HG03135 (cell line): ENCODE results near the gene PRICKLE4.
"Not testable (repeated sequence)": the region's sequence is repeated elsewhere in the genome, so short reads cannot be mapped to it uniquely, and the experiment has no call there.

Experiments used
- ATAC-seq: cut with Tn5 transposase; IDR thresholded peaks from one replicate; pipeline ENCODE4 v1.9.1; 2021; ENCODE audit warnings: mild to moderate bottlenecking, moderate library complexity; ENCODE audit not compliant: unreplicated experiment

The PRICKLE4 gene

DNA sequence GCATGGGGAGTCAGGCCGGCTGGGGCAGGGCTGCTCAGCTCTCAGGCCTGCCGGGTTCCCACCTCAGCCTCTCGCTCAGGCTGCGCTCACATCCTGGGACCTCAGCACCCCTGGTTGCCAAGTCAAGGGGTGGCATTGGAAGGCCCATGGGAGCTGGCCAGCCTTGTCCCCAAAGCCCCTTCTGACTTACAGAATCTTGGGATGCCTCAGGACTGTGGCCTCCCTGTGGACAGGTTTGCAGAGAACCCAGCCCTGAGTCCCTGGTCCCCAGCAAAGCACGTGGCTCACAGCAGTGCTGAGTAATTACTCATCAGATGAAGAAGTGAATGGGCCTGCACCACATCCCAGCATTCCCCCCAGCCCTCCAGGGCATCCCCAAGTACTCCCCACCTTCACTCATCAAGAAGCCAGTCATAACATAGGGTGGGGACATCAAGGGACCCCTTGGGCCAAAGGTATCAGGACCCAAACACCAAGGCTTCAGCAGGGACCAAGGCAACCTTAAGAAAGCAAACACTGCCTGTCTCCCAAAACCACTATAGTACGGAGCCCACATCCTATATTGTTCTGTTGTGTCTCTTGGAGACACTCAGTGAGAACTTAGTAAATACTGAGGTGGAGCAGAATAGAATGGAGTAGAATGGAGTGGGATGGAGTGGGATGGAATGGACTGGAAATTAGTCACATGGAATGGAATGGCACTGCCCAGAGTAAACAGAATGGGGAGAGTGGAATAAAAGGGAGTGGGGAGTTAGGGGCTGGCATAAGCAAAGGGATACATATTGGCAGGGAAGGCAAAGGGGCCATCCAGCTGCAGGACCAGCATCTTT, 37.0 kb upstream of the PRICKLE4 start:
- no peak for ATAC-seq

DNA sequence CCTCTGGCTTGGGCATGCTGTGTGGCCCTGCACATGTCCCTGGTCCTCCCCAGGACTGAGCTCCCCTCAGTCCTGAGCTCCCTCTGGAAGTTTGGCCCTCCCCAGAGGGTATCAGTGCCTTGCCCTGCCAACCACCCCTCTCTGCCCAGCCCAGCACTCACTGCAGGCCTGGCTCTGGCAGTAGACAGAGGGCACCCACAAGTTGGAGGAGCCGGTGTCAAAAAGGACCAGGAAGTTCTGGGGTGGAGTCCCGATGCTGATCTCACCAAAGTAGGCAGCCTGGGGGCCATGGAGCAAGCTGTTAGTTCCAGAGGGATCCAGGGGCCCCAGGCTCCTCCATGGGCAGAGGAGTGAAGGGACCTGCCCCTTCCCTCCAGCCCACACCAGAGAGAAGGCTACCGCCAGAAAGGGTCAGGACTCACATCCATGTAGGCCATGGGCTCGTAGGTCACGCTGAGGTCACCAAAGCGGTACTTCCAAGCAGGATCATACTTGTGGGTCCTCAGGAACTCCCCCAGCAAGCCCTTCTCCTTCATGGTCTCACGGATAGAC, 36.3 kb upstream of the PRICKLE4 start:
- no peak for ATAC-seq

DNA sequence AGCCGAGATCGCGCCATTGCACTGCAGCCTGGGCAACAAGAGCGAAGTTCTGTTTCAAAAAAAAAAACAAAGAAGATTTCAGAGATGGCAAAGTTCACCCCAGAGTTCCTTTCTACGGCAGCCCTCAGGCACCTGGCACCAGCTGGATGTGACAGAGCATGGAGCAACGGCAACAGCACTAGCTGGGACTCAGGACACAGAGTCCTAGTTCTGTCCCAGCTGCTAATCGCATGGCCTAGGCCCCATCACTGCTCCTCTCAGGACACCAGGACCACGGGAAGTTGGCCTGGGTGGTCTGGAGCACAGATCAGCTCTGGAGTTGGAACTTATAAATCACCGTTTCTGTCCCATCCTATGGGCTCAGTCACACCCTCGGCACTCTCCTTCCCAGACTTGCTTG, 34.5 kb upstream of the PRICKLE4 start:
- no peak for ATAC-seq

DNA sequence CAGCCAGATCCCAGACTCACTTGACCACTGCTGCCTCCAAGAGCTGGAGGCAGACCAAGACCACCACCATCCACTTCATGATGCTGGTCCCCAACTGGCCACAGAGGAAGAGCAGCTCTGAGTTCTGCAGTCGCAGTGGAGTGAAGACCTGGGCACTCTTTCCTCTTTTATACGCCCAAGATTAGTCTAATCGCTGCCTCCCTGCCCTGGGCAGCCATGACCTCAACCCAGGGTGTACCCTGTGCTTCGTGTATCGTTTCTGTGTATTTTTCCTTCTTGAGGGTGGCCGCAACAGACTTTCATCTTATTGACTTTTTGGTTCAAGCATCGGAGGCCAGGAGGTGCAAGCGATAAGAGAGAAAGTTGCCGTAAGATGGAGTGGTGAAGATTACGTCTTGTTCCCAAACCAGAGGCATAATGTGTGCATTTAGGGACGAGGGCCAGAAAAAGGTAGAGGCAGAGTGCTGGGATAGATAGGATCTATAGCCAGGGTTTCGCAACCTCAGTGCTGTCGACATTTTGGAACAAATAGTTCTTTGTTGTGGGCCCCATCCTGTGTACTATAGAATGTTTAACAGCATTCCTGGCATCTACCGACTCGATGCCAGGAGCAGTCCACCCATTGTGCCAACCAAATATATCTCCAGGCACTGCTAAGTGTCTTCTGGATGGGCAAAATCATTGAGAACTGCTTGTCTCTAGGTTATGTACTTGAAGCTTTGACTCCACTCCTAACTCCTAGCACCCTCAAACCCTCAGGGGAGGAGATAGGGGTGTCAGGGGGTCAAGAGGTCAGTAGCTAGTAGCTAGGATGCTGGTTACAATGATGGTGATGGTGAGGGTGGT, 33.1 kb upstream of the PRICKLE4 start, which contains the start of gene PGC:
PGC (minus strand) TSS at position 142 of the 846 bp plus-strand sequence; CDS start at position 79, 63 bp downstream.
- no peak for ATAC-seq

DNA sequence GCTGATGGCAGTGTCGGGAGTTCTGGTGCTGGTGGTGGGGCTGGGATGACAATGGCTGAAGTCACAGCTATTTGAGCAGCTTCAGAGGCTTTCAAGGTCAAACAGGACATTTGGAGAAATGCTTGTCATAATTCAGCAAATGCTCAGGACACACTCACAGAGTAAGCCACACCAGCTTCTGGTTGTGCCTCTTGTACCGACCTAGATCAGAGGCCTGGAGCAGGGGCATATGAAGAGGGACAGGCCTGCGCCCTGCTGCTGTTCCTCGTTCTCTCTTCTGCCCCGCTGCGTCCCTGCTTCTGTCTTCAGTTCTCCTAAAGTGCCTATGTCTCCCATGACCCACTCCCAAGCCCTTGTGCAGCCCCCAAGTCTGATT, 32.5 kb upstream of the PRICKLE4 start:
- ATAC-seq = no peak

DNA sequence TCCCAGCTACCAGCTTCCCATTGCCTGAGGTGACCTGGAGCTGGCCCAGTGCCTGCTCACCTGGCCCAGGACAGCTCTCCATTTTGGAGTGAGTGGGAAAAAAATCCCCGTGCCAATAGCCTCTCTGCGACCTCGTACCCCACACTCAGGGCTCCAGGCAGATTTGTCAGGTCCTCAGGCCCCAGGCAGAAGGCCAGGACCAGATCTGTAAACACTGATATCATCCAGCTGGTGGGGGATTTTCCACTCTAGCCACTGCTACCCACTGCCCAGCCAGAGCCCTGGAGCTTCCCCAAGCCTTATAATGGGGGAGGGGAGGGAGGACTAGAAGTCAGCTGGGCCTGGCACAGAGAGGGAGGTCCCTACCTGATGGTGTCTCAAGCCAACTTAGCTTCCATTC, 32.0 kb upstream of the PRICKLE4 start:
- ATAC-seq = no peak

DNA sequence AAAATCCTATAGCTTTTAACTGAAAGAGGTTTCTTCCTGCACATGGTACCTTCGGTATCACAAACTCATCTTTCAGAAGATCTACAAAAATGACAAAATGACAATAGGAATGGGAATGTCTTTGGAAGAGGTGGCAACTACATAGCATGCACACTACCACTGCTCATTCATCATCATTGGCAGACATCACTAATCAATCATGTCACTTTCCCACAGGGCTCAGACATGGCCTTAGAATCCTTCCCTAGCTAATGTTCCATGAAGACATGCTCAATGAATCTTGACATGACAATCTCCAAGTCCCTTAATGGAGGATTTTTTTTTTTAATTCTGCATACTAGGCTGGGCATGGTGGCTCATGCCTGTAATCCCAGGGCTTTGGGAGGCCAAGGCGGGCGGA, 30.2 kb upstream of the PRICKLE4 start:
- no peak for ATAC-seq

DNA sequence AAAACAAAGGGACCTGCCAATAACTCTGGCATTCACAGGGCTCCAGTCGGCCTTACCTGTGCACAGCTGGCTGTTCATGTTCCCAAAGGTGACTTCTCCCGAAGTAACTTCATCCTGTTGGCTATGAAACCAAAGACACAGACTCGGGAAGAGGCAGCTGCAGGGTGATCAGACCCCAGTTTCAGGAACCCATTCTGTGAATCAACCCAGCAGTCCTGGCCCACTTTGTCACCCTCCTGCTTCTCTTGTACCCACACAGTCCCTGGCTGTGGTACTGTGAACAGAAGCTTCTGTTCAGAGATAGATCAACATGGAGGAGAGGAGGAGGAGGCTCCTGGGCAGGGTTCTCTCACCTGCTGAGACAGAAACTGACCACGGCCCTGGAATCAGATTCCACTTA, 24.7 kb upstream of the PRICKLE4 start:
- no peak for ATAC-seq

DNA sequence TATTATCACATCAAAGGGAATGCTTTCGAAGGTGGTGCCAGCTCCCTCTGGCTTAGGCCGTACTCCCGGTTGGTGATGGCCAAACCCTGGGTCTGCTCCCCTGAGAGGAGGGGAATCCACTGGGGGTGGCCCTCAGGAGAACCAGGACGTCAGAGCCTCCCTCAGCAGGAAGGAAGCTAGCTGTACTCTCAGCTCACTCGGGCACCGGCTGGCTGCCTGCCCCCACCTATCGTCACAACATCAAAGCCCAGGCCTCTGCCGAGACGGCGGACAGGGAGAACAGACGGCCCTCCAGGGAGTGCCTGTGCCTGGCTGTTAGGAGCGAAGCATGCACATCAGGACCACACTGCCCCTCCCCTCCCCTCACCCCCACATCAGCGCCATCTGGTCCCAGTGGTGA, 24.2 kb upstream of the PRICKLE4 start:
- no peak for ATAC-seq

DNA sequence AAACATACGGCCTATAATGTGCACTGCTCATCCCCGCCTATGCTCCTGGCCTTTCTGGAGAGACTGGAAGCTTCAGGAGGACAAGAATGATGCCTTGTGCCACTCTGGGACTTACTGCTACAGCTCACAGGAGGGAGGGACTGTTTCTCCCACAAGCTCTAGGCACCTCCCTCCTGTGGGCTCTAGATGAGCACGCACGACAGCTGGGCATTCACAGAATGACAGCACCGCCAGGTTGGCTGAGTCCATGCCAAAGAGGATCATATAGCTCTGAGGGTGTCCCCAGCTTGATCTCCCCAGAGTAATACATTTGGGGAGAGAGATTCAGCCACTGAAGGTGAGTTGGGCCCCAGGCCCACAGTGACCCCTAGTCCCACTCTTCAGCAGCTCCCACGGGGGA, 23.3 kb upstream of the PRICKLE4 start:
- no peak for ATAC-seq

DNA sequence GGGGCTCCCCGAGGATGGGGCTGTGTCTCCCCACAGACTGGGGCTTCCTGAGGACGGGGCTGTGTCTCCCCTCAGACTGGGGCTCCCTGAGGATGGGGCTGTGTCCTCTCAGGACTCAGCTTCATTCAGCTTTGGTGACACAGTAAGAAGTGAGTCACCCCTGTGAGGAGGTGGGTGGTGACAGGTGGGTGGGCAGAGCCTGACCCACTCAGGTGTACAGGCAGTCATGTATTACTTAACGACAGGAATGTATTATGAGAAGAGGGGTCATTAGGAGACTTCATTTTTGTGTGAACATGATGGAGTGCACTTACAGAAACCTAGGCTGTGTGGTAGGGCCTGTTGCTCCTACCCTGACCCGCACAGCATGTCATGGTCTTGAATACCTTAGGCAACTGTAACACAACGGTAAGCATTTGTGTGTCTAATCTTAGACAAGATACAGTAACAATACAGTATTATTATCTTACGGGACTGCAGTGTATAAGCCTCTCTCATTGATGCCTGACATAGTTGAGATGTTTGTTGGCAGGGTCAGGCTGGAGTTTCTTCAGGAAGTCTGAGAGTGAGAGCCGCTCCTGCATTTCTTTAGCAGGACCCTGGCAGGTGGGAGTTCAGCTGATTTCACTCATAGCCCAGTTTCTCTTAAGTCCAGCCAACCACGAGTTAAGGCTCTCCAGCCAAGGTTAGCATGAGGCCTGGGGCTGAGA, 22.5 kb upstream of the PRICKLE4 start:
- ATAC-seq = no peak

DNA sequence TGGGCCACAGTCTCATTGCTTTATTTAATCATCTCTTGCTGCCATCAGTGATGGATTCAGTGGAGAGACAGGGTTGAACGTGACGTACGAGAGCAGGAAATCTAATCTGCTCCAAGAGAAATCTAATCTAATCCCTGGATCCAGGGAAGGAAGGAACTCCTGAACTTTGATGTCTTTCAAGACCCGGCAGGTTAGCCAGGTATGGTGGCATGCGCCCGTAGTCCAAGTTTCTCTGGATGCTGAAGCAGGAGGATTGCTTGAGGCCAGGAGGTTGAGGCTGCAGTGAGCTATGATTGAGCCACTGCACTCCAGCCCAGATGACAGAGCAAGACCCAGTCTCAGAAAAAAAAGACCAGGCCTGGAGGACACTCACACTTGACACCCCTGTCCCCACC, 21.9 kb upstream of the PRICKLE4 start:
- ATAC-seq = no peak

DNA sequence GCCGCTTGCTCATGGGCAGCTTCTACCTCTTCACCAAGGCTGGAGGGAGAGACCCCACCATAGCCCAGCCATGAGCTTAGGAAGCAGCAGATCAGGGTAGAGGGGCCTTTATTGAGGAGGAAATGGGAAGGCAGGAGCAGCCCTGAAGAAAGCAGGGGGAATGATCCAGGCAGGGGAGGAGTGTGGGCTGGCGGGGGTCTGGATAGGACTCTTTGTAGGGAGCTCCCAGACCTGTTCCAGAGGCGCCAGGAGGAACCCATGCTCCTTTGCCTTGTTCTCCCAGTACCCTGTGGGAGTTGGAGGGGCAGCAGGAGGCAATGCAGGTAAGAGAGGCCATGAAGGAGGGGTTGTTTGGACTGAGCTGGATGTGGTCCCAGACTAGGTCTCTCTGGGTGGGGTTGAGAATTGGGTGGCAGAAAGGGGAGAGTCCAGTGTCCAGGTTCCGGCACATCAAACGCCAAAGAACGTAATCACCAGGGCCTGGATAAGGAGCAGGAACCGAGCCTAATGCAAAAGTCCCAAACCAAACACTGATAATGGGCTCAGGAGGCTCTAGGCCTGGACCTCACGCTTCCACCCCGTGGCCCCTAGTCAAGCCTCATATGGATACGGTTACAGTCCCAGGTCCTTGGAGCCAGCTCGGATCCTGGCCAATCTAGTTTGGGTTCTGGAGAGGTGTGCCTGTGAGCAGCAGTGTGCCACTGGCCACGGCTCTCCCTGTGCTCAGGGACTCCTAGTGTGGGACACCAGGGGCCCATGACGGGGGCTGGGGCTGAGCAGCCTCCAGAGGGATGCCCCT, 21.3 kb upstream of the PRICKLE4 start:
- no peak for ATAC-seq

DNA sequence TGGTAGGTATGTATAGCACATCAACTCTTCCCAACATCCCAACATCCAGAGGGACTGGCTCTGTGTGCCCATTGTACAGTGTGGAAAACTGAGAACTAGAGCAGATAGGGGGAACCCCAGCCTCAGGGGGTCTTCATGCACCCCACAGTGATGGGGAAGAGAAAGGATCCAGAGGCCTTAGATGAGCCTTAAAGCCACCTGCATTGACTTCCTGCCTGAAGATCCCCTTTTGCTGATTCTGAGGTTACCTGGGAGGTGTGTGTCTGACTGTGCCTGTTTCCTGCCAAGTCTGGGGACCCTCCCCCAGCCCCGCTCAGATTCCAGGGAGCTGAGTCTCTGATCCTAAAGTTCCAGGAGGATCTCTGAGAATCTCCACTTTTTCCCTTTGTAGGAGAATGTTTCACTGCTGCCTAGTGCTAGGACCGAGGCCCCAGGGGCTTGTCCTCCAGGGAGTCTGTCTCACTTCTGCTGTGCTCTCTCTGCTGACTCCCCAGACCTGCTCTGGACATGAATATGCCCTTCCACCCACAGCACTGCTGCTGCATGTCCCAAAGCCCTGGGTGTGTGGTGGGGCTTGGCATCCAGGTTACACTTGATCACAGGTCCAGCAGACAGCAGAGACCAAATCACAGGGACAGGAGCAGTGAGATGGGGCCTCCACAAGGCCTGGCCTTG, 20.5 kb upstream of the PRICKLE4 start:
- ATAC-seq = no peak

DNA sequence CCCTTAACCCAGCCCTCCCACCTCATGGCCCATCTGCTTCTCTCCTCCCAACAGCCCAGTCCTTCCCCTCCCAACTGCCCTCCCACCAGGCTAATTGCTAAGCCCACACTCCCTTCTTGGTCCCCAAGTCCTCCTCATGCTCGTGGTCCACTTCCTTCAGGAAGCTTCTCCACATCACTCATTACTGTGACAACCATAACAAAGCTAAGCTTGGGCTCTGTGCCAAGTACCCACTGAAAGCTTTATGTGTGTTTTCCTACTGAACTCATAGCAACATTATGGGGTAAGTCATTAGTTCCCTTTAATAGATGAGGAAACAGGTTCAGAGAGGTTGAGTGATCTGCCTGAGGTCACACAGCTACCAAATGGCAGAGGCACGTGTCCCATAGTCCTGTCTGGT, 17.1 kb upstream of the PRICKLE4 start:
- no peak for ATAC-seq

DNA sequence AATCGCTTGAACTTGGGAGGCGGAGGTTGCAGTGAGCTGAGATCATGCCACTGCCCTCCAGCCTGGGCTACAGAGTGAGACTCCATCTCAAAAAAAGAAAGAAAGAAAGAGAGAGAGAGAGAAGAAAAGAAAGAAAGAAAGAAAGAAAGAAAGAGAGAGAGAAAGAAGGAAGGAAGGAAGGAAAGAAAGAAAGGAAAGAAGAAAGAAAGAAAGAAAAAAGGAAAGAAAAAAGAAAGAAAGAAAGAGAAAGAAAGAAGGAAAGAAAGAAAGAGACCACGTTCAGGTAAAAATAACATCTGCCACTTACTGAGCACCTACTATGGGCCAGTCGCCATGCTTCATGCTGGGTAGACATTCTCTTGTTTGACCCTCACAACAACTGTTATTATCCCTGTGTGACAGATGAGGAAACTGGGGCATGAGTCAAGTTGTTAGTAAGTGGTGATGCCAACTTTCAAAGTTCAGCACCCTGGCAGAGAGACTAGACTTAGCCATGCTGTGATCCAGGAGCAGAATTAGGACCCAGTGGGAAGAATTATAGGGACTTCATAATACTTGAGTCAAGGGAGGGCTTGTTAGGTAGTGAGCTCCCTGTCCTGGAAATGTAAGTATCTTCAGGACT, 14.4 kb upstream of the PRICKLE4 start:
- not testable (repeated sequence) for ATAC-seq

DNA sequence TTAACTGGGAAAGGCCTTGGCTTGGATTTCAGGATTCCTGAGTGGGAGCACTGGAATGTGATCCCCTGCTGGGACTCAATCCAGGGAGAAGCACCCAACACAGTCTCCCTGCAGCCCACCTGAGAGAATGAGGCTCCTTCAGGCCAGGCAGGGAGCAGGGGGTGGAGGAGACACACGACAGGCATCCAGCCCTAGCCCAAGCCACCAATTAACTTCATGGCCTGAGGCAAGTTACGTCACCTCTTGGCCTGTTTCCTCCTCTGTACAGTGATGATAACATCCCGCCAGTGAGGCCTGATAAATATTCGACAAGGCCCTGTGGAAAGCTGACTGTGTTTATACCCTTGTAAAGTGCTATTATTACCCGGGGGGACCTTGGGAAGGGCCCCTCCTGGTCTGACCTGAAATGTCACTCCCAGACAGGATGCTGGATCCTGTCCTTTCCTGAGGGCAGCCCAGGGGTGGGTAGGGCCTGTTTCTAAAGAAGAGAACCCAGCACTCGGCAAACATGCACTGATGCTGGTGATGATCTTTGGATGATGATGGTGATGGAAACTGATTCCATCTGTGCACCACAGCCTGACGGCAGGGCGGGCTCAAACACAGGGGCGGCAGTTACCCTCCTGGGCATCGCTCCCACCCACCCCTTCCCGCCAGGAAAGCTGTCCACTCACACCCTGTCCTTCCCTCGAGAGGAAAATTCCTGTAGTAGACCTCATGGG, 13.3 kb upstream of the PRICKLE4 start:
- ATAC-seq = no peak

DNA sequence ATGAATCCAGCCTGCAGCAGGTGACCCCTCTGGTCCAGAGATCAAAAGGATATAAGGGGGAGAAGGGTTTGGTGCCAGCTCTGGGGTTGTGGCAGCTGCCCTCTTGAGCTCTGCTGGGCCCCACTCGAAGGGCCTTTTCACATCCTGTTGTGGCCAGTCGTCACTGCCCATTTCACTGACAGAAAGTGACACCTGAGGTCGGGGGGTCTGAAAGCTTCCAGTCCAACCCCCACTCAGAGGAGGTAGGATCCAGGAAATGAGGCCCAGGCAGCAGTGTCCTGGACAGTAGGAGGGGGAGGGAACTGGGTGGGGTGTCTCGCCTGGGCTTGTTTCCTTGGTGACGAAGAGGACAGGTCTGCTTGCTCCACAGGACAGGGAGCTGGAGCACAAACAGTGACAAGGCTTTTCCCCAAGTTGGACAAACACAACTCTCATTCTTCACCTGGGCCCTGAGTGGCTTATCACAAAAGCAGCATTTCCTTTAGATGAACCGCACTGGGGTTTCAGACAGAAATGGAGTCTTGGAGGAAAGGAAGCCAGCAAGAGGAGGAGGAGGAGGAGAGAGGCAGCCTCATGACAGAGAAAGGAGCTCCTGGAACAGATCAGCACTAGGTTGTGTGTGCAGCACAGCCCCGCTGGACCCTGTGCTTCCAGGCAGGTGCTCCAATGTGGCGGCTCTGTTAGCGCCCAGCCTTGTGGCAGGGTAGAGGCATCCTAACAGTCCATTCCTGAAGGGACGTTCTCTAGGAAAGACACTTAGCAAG, 11.9 kb upstream of the PRICKLE4 start:
- no peak for ATAC-seq
